ENCODE measurements around the gene GGPS1. TPM values are rescaled to one million over a fixed set of nuclear protein-coding genes. Genes with fewer than 3 reads are reported as not detected.
"Not testable (repeated sequence)": the region's sequence is repeated elsewhere in the genome, so short reads cannot be mapped to it uniquely, and the experiment has no call there.

GGPS1 gene
- total RNA-seq, 1 donor from 2014 or later = 29.8 TPM

- DNase-seq (ENCODE audit: low spot score); H3K4me3 Mint-ChIP-seq; H3K36me3 Mint-ChIP-seq (ENCODE audit: low read depth); H3K27me3 Mint-ChIP-seq (ENCODE audit: insufficient read depth); H3K27ac Mint-ChIP-seq; intact Hi-C loops (cut with micrococcal nuclease); H3K9me3 Mint-ChIP-seq: not testable (repeated sequence)
- H3K4me1 Mint-ChIP-seq (ENCODE audit: low read depth) = peaks cover 28% of the 10 kb centered on the region
These were observed 35.8 kb downstream of the GGPS1 start for GRCh38 chr1:235364189-235364588.

- Mint-ChIP-seq H3K36me3 (ENCODE audit: low read depth) (peaks cover 5% of the 10 kb centered on the region), H3K9me3 (no peaks in the 10 kb centered on the region), H3K27ac (peak overlapping the region; percentile 75), H3K4me3 (peak overlapping the region; percentile 95), H3K27me3 (ENCODE audit: insufficient read depth) (no peaks in the 10 kb centered on the region), H3K4me1 (ENCODE audit: low read depth) (peaks cover 34% of the 10 kb centered on the region)
- no peak for DNase-seq (ENCODE audit: low spot score)
- intact Hi-C loops (cut with micrococcal nuclease) = loop anchor here (2.0 to 5.0 kb wide), 3 partner anchors 136 to 501 kb away; partner anchors contain the start of genes B3GALNT2 and LYST
These were observed 37.9 kb downstream of the GGPS1 start for GRCh38 chr1:235366286-235366685.

- peak within 1 kb of the TSS; percentile 95 for H3K4me3 Mint-ChIP-seq
- intact Hi-C loops (cut with micrococcal nuclease) = loop anchor here (1.0 to 5.0 kb wide), 6 partner anchors 39 to 500 kb away; partner anchors contain the start of genes ARID4B, B3GALNT2, GGPS1 and LYST
- H3K4me1 Mint-ChIP-seq (ENCODE audit: low read depth) = peaks cover 34% of the 10 kb centered on the region
- no peaks in the 10 kb centered on the region for H3K9me3 Mint-ChIP-seq
- DNase-seq (ENCODE audit: low spot score) = peak; percentile 87
- no peaks in the 10 kb centered on the region for H3K27me3 Mint-ChIP-seq (ENCODE audit: insufficient read depth)
- peak within 1 kb of the TSS; percentile 93 for H3K27ac Mint-ChIP-seq
- H3K36me3 Mint-ChIP-seq (ENCODE audit: low read depth) = peaks cover 5% of the 10 kb centered on the region
These were observed 38.9 kb downstream of the GGPS1 start, which contains the start of gene TBCE for GRCh38 chr1:235367000-235367908. Gene TBCE (plus strand): TSS chr1:235367427. CDS start chr1:235380050, 12,623 bp downstream.

- intact Hi-C loops (cut with micrococcal nuclease) = loop anchor here (5.0 kb wide), 2 partner anchors 134 to 266 kb away; partner anchors contain the start of gene B3GALNT2
- Mint-ChIP-seq H3K4me3 (peak overlapping the region; percentile 95), H3K27me3 (ENCODE audit: insufficient read depth) (no peaks in the 10 kb centered on the region), H3K4me1 (ENCODE audit: low read depth) (peaks cover 34% of the 10 kb centered on the region), H3K9me3 (no peaks in the 10 kb centered on the region), H3K27ac (peak overlapping the region; percentile 49), H3K36me3 (ENCODE audit: low read depth) (peaks cover 8% of the 10 kb centered on the region)
- no peak for DNase-seq (ENCODE audit: low spot score)
These were observed 40.1 kb downstream of the GGPS1 start for GRCh38 chr1:235368428-235368827.

- Mint-ChIP-seq H3K4me3 (peak overlapping the region; percentile 53), H3K36me3 (ENCODE audit: low read depth) (peaks cover 8% of the 10 kb centered on the region), H3K27me3 (ENCODE audit: insufficient read depth) (no peaks in the 10 kb centered on the region), H3K9me3 (no peaks in the 10 kb centered on the region), H3K4me1 (ENCODE audit: low read depth) (peaks cover 34% of the 10 kb centered on the region), H3K27ac (peak overlapping the region; percentile 11)
- DNase-seq (ENCODE audit: low spot score) = no peak
- intact Hi-C loops (cut with micrococcal nuclease) = loop anchor here (5.0 kb wide), 2 partner anchors 132 to 268 kb away; partner anchors contain the start of gene B3GALNT2
These were observed 41.4 kb downstream of the GGPS1 start for GRCh38 chr1:235369802-235370201.

GRCh38 chr1:235375919-235376605, 47.7 kb downstream of the GGPS1 start:
- H3K9me3 Mint-ChIP-seq = no peaks in the 10 kb centered on the region
- H3K27me3 Mint-ChIP-seq (ENCODE audit: insufficient read depth) = no peaks in the 10 kb centered on the region
- no peaks in the 10 kb centered on the region for H3K4me1 Mint-ChIP-seq (ENCODE audit: low read depth)
- no peak for DNase-seq (ENCODE audit: low spot score)
- intact Hi-C loops (cut with micrococcal nuclease) = no loop called here
- no peak overlapping the region for H3K27ac Mint-ChIP-seq
- H3K4me3 Mint-ChIP-seq = no peak overlapping the region
- H3K36me3 Mint-ChIP-seq (ENCODE audit: low read depth) = peaks cover 13% of the 10 kb centered on the region

- H3K27ac Mint-ChIP-seq; DNase-seq (ENCODE audit: low spot score); intact Hi-C loops (cut with micrococcal nuclease); H3K4me3 Mint-ChIP-seq; H3K9me3 Mint-ChIP-seq; H3K27me3 Mint-ChIP-seq (ENCODE audit: insufficient read depth); H3K4me1 Mint-ChIP-seq (ENCODE audit: low read depth): not testable (repeated sequence)
- H3K36me3 Mint-ChIP-seq (ENCODE audit: low read depth) = peaks cover 17% of the 10 kb centered on the region
These were observed 49.9 kb downstream of the GGPS1 start for GRCh38 chr1:235378134-235378735.

GRCh38 chr1:235381955-235382739, 53.8 kb downstream of the GGPS1 start:
- H3K27me3 Mint-ChIP-seq (ENCODE audit: insufficient read depth); H3K27ac Mint-ChIP-seq; H3K9me3 Mint-ChIP-seq; H3K4me1 Mint-ChIP-seq (ENCODE audit: low read depth); intact Hi-C loops (cut with micrococcal nuclease); H3K4me3 Mint-ChIP-seq; DNase-seq (ENCODE audit: low spot score): not testable (repeated sequence)
- peaks cover 24% of the 10 kb centered on the region for H3K36me3 Mint-ChIP-seq (ENCODE audit: low read depth)

- intact Hi-C loops (cut with micrococcal nuclease); H3K27me3 Mint-ChIP-seq (ENCODE audit: insufficient read depth); H3K27ac Mint-ChIP-seq; DNase-seq (ENCODE audit: low spot score); H3K4me1 Mint-ChIP-seq (ENCODE audit: low read depth); H3K4me3 Mint-ChIP-seq; H3K9me3 Mint-ChIP-seq: not testable (repeated sequence)
- H3K36me3 Mint-ChIP-seq (ENCODE audit: low read depth) = peaks cover 25% of the 10 kb centered on the region
These were observed 57.3 kb downstream of the GGPS1 start for GRCh38 chr1:235385633-235386032.

GRCh38 chr1:235391874-235392273, 63.5 kb downstream of the GGPS1 start:
- Mint-ChIP-seq H3K36me3 (ENCODE audit: low read depth) (peaks cover 4% of the 10 kb centered on the region), H3K4me3 (no peak overlapping the region), H3K27me3 (ENCODE audit: insufficient read depth) (no peaks in the 10 kb centered on the region), H3K9me3 (peaks cover 4% of the 10 kb centered on the region), H3K4me1 (ENCODE audit: low read depth) (no peaks in the 10 kb centered on the region), H3K27ac (no peak overlapping the region)
- no peak for DNase-seq (ENCODE audit: low spot score)
- intact Hi-C loops (cut with micrococcal nuclease) = no loop called here

All from activated T-helper 1 cell treated with anti-CD3 and anti-CD28 coated beads, Interleukin-12 subunit alpha, Interleukin-12 subunit beta, Interleukin-2, Interleukin-4 antibody, amounts not matched to agents 30 ng/mL and 10 ng/mL and 1 ng/mL, durations not matched to agents 14 hours and 24 hours and 36 hours (primary cell).